ENCODE measurements around the gene PACS2. TPM values are rescaled to one million over a fixed set of nuclear protein-coding genes. Genes with fewer than 3 reads are reported as not detected.

Gene PACS2
- total RNA-seq, 1 experiment from 2014 or later, result 57.7 TPM

GRCh38 chr14:105348169-105348944 is 33.8 kb downstream of the PACS2 start:
- TF ChIP-seq CTCF (IDR thresholded peaks at IDR 0.05; ENCODE audit: unreplicated experiment), result no peak
- ChIA-PET CTCF (interaction anchor here (0.6 to 1.0 kb wide), 2 partner anchors 22 to 258 kb away, joined by 3 read pairs; no protein-coding TSS in a partner anchor), POLR2A (interaction anchor here (0.5 kb wide), 1 partner anchor 52 kb away, joined by 3 read pairs; no protein-coding TSS in a partner anchor)
- Mint-ChIP-seq H3K9me3 (ENCODE audit: unreplicated experiment) (no peaks in the 10 kb centered on the region), H3K36me3 (ENCODE audit: insufficient read depth, unreplicated experiment) (peaks cover 4% of the 10 kb centered on the region), H3K4me1 (ENCODE audit: insufficient read depth, unreplicated experiment) (no peaks in the 10 kb centered on the region), H3K27ac (ENCODE audit: low read depth, unreplicated experiment) (no peak overlapping the region), H3K27me3 (ENCODE audit: insufficient read depth, unreplicated experiment) (no peaks in the 10 kb centered on the region), H3K4me3 (ENCODE audit: unreplicated experiment) (no peak overlapping the region)
- DNase-seq (ENCODE audit: unreplicated experiment), result no peak
- intact Hi-C loops (cut with micrococcal nuclease), result no loop called here
- BruUV-seq (replicated peaks), result no TSS peak

GRCh38 chr14:105348945-105349699 is 34.6 kb downstream of the PACS2 start:
- H3K4me3 Mint-ChIP-seq (ENCODE audit: unreplicated experiment), result no peak overlapping the region
- no peak for TF ChIP-seq CTCF (IDR thresholded peaks at IDR 0.05; ENCODE audit: unreplicated experiment)
- no peaks in the 10 kb centered on the region for H3K9me3 Mint-ChIP-seq (ENCODE audit: unreplicated experiment)
- no peaks in the 10 kb centered on the region for H3K4me1 Mint-ChIP-seq (ENCODE audit: insufficient read depth, unreplicated experiment)
- no peaks in the 10 kb centered on the region for H3K27me3 Mint-ChIP-seq (ENCODE audit: insufficient read depth, unreplicated experiment)
- POLR2A ChIA-PET, result interaction anchor here (0.5 kb wide), 1 partner anchor 52 kb away, joined by 3 read pairs; no protein-coding TSS in a partner anchor
- H3K36me3 Mint-ChIP-seq (ENCODE audit: insufficient read depth, unreplicated experiment), result peaks cover 4% of the 10 kb centered on the region
- no peak for DNase-seq (ENCODE audit: unreplicated experiment)
- intact Hi-C loops (cut with micrococcal nuclease), result no loop called here
- CTCF ChIA-PET, result interaction anchor here (0.6 to 1.0 kb wide), 2 partner anchors 22 to 259 kb away, joined by 3 read pairs; no protein-coding TSS in a partner anchor
- BruUV-seq (replicated peaks), result no TSS peak
- no peak overlapping the region for H3K27ac Mint-ChIP-seq (ENCODE audit: low read depth, unreplicated experiment)

- ChIA-PET POLR2A (no interaction called here), CTCF (interaction anchor here (1.3 kb wide), 1 partner anchor 147 kb away, joined by 3 read pairs; no protein-coding TSS in a partner anchor)
- no peaks in the 10 kb centered on the region for H3K27me3 Mint-ChIP-seq (ENCODE audit: insufficient read depth, unreplicated experiment)
- H3K27ac Mint-ChIP-seq (ENCODE audit: low read depth, unreplicated experiment), result no peak overlapping the region
- intact Hi-C loops (cut with micrococcal nuclease), result loop anchor here (5.0 kb wide), 2 partner anchors 33 to 68 kb away; no protein-coding TSS in a partner anchor
- no peak overlapping the region for H3K4me3 Mint-ChIP-seq (ENCODE audit: unreplicated experiment)
- H3K4me1 Mint-ChIP-seq (ENCODE audit: insufficient read depth, unreplicated experiment), result no peaks in the 10 kb centered on the region
- H3K36me3 Mint-ChIP-seq (ENCODE audit: insufficient read depth, unreplicated experiment), result peaks cover 4% of the 10 kb centered on the region
- TF ChIP-seq CTCF (IDR thresholded peaks at IDR 0.05; ENCODE audit: unreplicated experiment), result no peak
- no TSS peak for BruUV-seq (replicated peaks)
- H3K9me3 Mint-ChIP-seq (ENCODE audit: unreplicated experiment), result no peaks in the 10 kb centered on the region
- DNase-seq (ENCODE audit: unreplicated experiment), result no peak
These were observed 35.4 kb downstream of the PACS2 start for GRCh38 chr14:105349992-105350391.
